Endothelial cell of umbilical vein (primary cell): ENCODE measurements around the gene SHROOM2. TPM values are rescaled to one million over a fixed set of nuclear protein-coding genes. Genes with fewer than 3 reads are reported as not detected.

Source experiments
- BruUV-seq: library from RNA; stranded (reverse); fragments of 400-500 nt; replicated peaks from 2 replicates; lab custom pipeline; 2021; lab: Mats Ljungman, UMichigan
- CTCF ChIA-PET: fragments of 300-600, 350-600 bp; sonication (Branson Sonifier 250); formaldehyde crosslinking; loops from one replicate; lab custom pipeline; 2021; ENCODE audit warnings: antibody characterized with exemption, inconsistent platforms; lab: Charles Lee
- POLR2A ChIA-PET: fragments of 300-600, 350-600 bp; sonication (Branson Sonifier 250); formaldehyde crosslinking; loops from one replicate; lab custom pipeline; 2021; ENCODE audit warnings: antibody characterized with exemption, inconsistent platforms; lab: Charles Lee
- DNase-seq: peaks from one replicate; pipeline ENCODE4 v3.0.0-alpha.2; 2011; ENCODE audit warnings: low read depth, low spot score
- FAIRE-seq: peaks from 2 replicates; lab custom pipeline; 2011; peaks lifted over from hg19 to GRCh38; lab: Jason Lieb, UNC
- H2AFZ ChIP-seq: 2 replicates; pipeline ENCODE4 v1.6.0; 2012; ENCODE audit warnings: low read depth, low read length, control low read depth, inconsistent platforms
- H3K27ac ChIP-seq: 2 replicates; pipeline ENCODE4 v1.5.1; 2011; ENCODE audit warnings: low read depth, mild to moderate bottlenecking, control low read depth, low read length, moderate library complexity; ENCODE audit not compliant: insufficient read depth
- H3K27me3 ChIP-seq, 2 experiments: 2 replicates each; pipeline versions ENCODE4 v1.6.0 to v1.6.1; 2011; ENCODE audit warnings: low read length in 2 of 2, mixed read lengths in 1 of 2; ENCODE audit not compliant: control insufficient read depth in 2 of 2, insufficient read depth in 2 of 2
- H3K36me3 ChIP-seq, 2 experiments: 2 replicates in 1 of 2; 3 replicates in 1 of 2; pipeline ENCODE4 v1.5.1; 2011; ENCODE audit warnings: low read length in 2 of 2, mild to moderate bottlenecking in 1 of 2, moderate library complexity in 1 of 2; ENCODE audit not compliant: control insufficient read depth in 2 of 2, insufficient read depth in 2 of 2; ENCODE audit errors: extremely low read depth in 1 of 2
- H3K4me1 ChIP-seq: 3 replicates; pipeline ENCODE4 v1.5.1; 2011; ENCODE audit warnings: mild to moderate bottlenecking, low read length; ENCODE audit not compliant: control insufficient read depth, insufficient read depth; ENCODE audit errors: extremely low read depth
- H3K4me2 ChIP-seq: 2 replicates; pipeline ENCODE4 v1.6.1; 2011; ENCODE audit warnings: low read length, control low read depth, mixed read lengths; ENCODE audit not compliant: insufficient read depth
- H3K4me3 ChIP-seq, 3 experiments: fragments of 200-600 bp in 1 of 3; sonication (generic), shearing (Covaris generic) in 1 of 3; replicated peaks in 1 of 3; 2 replicates each; pipeline ENCODE4 v1.5.1; 2011 to 2016; ENCODE audit warnings: control low read depth in 3 of 3, low read length in 3 of 3, mild to moderate bottlenecking in 2 of 3, inconsistent platforms in 1 of 3, low read depth in 1 of 3, moderate library complexity in 1 of 3; ENCODE audit not compliant: insufficient read depth in 1 of 3
- H3K79me2 ChIP-seq: 2 replicates; pipeline ENCODE4 v1.6.0; 2012; ENCODE audit warnings: low read length, inconsistent platforms; ENCODE audit not compliant: control insufficient read depth, insufficient read depth
- H3K9ac ChIP-seq: replicated peaks from 2 replicates; pipeline ENCODE3; 2011; ENCODE audit warnings: low read length, control low read depth; ENCODE audit not compliant: insufficient read depth; ENCODE audit errors: extremely low read depth
- H3K9me1 ChIP-seq: replicated peaks from 3 replicates; pipeline ENCODE4 v1.6.0; 2011; ENCODE audit warnings: mild to moderate bottlenecking, low read length; ENCODE audit not compliant: control insufficient read depth, insufficient read depth; ENCODE audit errors: extremely low read depth
- H3K9me3 ChIP-seq: replicated peaks from 2 replicates; pipeline ENCODE4 v1.5.1; 2012; ENCODE audit warnings: low read length, inconsistent platforms; ENCODE audit not compliant: control insufficient read depth, insufficient read depth
- H4K20me1 ChIP-seq: replicated peaks from 2 replicates; pipeline ENCODE3; 2011; ENCODE audit warnings: mild to moderate bottlenecking, low read length; ENCODE audit not compliant: control insufficient read depth, insufficient read depth; ENCODE audit errors: extremely low read depth
- EZH2 ChIP-seq: IDR thresholded peaks from 2 replicates; pipeline ENCODE4 v1.6.1; 2012; ENCODE audit warnings: borderline replicate concordance, low read depth, mild to moderate bottlenecking, moderate library complexity, low read length, inconsistent platforms; ENCODE audit not compliant: severe bottlenecking
- FOS ChIP-seq: IDR thresholded peaks from 2 replicates; pipeline ENCODE4 v1.6.1; 2011; ENCODE audit warnings: mild to moderate bottlenecking, low read length, moderate library complexity, borderline replicate concordance; ENCODE audit not compliant: insufficient read depth
- GATA2 ChIP-seq: IDR thresholded peaks from 2 replicates; pipeline ENCODE4 v1.7.0; 2011; ENCODE audit warnings: low read depth, mild to moderate bottlenecking, moderate library complexity, mixed read lengths, low read length; ENCODE audit not compliant: insufficient read length, insufficient read depth
- JUN ChIP-seq: IDR thresholded peaks from 2 replicates; pipeline ENCODE4 v1.6.1; 2011; ENCODE audit warnings: borderline replicate concordance, low read depth; ENCODE audit not compliant: insufficient read length, insufficient read depth
- MYC ChIP-seq: IDR thresholded peaks from one replicate; pipeline ENCODE4 v1.6.1; 2011; ENCODE audit warnings: mild to moderate bottlenecking, low read depth, low read length
- POLR2A ChIP-seq: IDR thresholded peaks from 2 replicates; pipeline ENCODE4 v1.6.1; 2012; ENCODE audit warnings: low read depth, mild to moderate bottlenecking, control low read depth, low read length
- POLR2AphosphoS5 ChIP-seq: IDR thresholded peaks from 2 replicates; pipeline ENCODE4 v1.6.1; 2012; ENCODE audit warnings: low read depth, mild to moderate bottlenecking, control low read depth, low read length, moderate library complexity; ENCODE audit not compliant: insufficient read depth
- dilution Hi-C: fragments of 300-500 bp; cut with MboI; formaldehyde crosslinking; loops from one replicate; pipeline ENCODE4 v1.15.0; 2019; ENCODE audit warnings: low sequenced_read_pairs; ENCODE audit not compliant: extremely low pct_ligation_motif_present
- intact Hi-C: fragments of 100-400 bp; cut with micrococcal nuclease; formaldehyde crosslinking; loops from one replicate; pipeline ENCODE4 v1.10.0; 2022
- polyA plus RNA-seq, 4 experiments: library from polyadenylated mRNA; depleted of rRNA in 3 of 4; stranded (reverse) in 3 of 4; unstranded in 1 of 4; fragments of >200 nt; gene quantifications; 2 replicates each; pipeline versions ENCODE4 v1.2.1 to v1.2.3, GENCODE V29; 2011 to 2012; ENCODE audit warnings: missing spikeins in 1 of 4
- total RNA-seq: library from RNA; stranded (reverse); gene quantifications from 2 replicates; pipeline ENCODE4 v1.2.3, GENCODE V29; 2021
- TF ChIP-seq, protein P1 (sequence below), 2 donors: IDR thresholded peaks; 1 replicate in 1 of 2; 2 replicates in 1 of 2; pipeline ENCODE4 v1.5.1; 2011; ENCODE audit warnings: low read length in 2 of 2, mild to moderate bottlenecking in 2 of 2, moderate library complexity in 2 of 2, control low read depth in 1 of 2, inconsistent platforms in 1 of 2, low read depth in 1 of 2; ENCODE audit not compliant: insufficient read depth in 1 of 2; ENCODE audit errors: extremely low read depth in 1 of 2
- TF ChIP-seq, protein P2 (sequence below): IDR thresholded peaks from 2 replicates; pipeline ENCODE4 v1.6.1; 2011; ENCODE audit not compliant: insufficient read depth, insufficient read length

The SHROOM2 gene
- total and polyA plus RNA-seq, 2 donors (not counting 3 experiments of a cell fraction or from before 2014, with no cell fraction given), result 3.7 to 11.8 TPM

DNA sequence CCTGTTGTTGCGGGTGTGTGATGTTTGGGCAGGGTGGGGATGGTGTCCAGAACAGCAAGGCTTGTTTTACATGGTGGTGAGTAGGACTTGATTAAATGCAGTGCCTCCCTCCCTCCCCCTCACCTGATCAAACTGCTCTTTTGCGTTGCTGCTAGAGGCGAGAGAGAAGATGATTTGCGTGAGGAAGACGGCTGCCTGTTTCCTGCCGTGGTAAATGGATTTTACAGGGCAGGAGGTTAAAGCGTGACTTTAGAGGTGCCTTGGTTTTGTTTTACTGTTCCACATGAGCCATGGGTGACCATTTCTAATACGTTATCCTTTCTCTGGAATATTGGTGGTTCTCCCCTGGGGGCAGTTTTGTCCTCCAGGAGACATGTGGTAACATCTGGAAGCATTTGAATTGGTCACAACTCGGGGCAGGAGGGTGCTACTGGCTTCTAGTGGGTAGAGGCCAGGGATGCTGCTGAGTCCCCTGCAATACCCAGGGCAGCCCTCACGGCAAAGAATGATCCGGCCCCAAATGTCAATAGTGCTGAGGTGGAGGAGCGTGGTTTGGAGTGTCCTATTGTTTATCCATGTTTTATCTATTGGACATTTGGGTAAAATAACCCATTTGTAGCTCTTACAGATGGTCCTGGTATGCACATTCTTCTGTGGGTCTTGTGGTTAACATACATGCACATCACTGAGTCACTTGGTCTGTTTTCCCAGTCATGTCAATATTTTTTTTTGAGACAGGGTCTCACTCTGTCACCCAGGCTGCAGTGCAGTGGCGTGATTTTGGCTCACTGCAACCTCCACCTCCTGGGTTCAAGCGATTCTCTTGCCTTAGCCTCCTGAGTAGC lies 73.7 kb downstream of the SHROOM2 start:
- Histone ChIP-seq H4K20me1 (no peaks in the 10 kb centered on the region), H3K4me3 (no peak overlapping the region), H2AFZ (no peak overlapping the region), H3K27ac (no peak overlapping the region), H3K79me2 (no peaks in the 10 kb centered on the region), H3K4me1 (peaks cover 21% of the 10 kb centered on the region), H3K9ac (no peak overlapping the region), H3K9me1 (no peaks in the 10 kb centered on the region), H3K4me2 (no peak overlapping the region), H3K27me3 (no peaks in the 10 kb centered on the region), H3K36me3 (no peaks in the 10 kb centered on the region), H3K9me3 (no peaks in the 10 kb centered on the region)
- dilution Hi-C loops, result no loop called here
- POLR2A ChIA-PET, result no interaction called here
- intact Hi-C loops, result loop anchor here (5.0 to 10.0 kb wide), 2 partner anchors 113 to 395 kb away; partner anchors contain the start of gene TBL1X
- FAIRE-seq (no peak), DNase-seq (no peak)
- CTCF ChIA-PET, result no interaction called here
- TF ChIP-seq EZH2, result no peak
- no peak for TF ChIP-seq FOS
- no peak for TF ChIP-seq JUN
- TF ChIP-seq, protein P1, sequence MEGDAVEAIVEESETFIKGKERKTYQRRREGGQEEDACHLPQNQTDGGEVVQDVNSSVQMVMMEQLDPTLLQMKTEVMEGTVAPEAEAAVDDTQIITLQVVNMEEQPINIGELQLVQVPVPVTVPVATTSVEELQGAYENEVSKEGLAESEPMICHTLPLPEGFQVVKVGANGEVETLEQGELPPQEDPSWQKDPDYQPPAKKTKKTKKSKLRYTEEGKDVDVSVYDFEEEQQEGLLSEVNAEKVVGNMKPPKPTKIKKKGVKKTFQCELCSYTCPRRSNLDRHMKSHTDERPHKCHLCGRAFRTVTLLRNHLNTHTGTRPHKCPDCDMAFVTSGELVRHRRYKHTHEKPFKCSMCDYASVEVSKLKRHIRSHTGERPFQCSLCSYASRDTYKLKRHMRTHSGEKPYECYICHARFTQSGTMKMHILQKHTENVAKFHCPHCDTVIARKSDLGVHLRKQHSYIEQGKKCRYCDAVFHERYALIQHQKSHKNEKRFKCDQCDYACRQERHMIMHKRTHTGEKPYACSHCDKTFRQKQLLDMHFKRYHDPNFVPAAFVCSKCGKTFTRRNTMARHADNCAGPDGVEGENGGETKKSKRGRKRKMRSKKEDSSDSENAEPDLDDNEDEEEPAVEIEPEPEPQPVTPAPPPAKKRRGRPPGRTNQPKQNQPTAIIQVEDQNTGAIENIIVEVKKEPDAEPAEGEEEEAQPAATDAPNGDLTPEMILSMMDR (IDR thresholded peaks at IDR 0.05; ENCODE audit: extremely low read depth in 1 of 2, insufficient read depth in 1 of 2, low read depth in 1 of 2, low read length in 2 of 2), result no peak
- no peak for TF ChIP-seq POLR2AphosphoS5
- no peak for TF ChIP-seq GATA2
- no peak for TF ChIP-seq MYC
- TF ChIP-seq, protein P2, sequence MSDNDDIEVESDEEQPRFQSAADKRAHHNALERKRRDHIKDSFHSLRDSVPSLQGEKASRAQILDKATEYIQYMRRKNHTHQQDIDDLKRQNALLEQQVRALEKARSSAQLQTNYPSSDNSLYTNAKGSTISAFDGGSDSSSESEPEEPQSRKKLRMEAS, result no peak
- no peak for TF ChIP-seq POLR2A
- no TSS peak for BruUV-seq
